LNCAP (cell line): ENCODE results near the gene ACTA1.

Source experiments
- CTCF ChIP-seq: fragments of 450-650 bp; IDR thresholded peaks from 2 replicates; pipeline ENCODE4 v1.5.1; 2017; ENCODE audit warnings: mild to moderate bottlenecking

ACTA1 gene

GRCh38 chr1:229406798-229407197, 27.1 kb downstream of the ACTA1 start:
- TF ChIP-seq CTCF, result no peak

- no peak for TF ChIP-seq CTCF
Observed at GRCh38 chr1:229403573-229403972, 30.3 kb downstream of the ACTA1 start.

- TF ChIP-seq CTCF, result no peak
Observed at GRCh38 chr1:229402993-229403392, 30.9 kb downstream of the ACTA1 start.

DNA sequence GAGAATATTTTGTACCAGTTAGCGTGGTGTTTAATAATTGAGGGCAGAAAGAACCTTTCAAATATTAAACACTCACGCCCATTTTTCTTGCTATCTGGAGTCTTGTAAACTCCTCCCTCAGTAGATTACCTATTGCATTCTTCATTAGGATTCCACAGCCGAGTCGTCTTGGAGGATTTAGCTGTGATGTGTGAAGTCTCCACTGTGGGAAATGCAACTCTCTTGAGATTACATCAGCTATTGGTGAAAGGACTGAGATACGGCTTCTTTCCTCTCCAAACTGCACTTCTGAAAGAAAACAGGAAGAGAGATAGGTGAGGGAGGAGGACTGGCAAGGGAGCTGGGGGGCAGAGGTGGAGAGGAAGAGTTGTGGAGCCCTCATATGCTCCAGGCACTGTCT, 36.1 kb downstream of the ACTA1 start:
- no peak for TF ChIP-seq CTCF

GRCh38 chr1:229396585-229397206, 37.2 kb downstream of the ACTA1 start:
- no peak for TF ChIP-seq CTCF

GRCh38 chr1:229392936-229393335, 41.0 kb downstream of the ACTA1 start:
- no peak for TF ChIP-seq CTCF

DNA sequence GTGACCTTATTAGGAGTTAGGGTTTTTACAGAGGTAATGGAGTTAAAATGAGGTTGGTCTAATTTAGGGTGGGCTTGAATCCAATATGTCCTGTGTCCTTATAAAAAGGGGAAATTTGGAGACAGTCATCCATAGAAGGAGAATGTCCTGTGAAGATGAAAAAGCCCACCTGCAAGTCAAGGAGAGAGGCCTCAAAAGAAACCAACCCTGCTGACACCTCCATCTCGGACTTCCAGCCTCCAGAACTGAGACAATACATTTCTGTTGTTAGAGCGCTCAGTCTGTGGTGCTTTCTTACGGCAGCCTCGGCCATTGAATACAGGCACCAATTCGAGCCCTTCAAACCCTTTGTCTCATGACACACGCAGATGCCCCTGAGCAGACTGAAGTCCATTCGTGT, 43.8 kb downstream of the ACTA1 start:
- no peak for TF ChIP-seq CTCF
